Measurements from ENCODE around the gene GALM.
"Not testable (repeated sequence)": the region's sequence is repeated elsewhere in the genome, so short reads cannot be mapped to it uniquely, and the experiment has no call there.

Gene GALM

DNA sequence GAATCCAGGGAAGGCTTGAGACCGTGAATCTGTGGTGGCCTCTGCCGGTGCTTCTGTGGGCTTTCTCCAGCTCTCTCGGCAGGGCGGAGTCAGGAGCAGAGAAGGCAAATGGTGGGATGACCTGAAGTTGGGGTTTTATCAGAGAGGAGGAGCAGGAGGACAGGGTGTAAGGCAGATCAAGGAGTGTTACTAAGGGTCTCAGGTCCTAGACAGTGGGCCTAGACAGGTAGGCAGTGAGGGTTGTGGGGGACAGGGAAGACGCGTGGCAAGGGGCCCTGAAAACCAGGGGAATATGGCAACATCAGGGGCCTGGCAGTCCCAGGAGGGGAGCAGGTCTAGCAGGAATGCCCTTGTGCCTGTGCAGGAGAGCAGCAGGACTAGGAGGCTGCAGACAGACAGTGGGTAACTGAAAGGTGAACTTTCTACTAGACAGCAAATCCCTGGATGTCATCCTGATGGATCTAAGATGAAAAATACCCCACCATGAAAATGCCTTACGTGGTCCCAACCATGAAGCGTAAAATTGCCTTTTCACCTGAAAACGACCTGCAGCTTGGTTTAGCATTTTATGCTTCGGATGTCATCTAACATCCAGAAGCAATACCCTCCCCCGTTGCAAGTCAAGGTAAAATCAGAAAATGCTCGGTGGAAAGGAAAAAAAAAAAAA lies 43.1 kb downstream of the GALM start:
- CTCF ChIA-PET, result no interaction called here
- DNase-seq (ENCODE audit: low spot score), result no peak
- TF ChIP-seq, protein P1, sequence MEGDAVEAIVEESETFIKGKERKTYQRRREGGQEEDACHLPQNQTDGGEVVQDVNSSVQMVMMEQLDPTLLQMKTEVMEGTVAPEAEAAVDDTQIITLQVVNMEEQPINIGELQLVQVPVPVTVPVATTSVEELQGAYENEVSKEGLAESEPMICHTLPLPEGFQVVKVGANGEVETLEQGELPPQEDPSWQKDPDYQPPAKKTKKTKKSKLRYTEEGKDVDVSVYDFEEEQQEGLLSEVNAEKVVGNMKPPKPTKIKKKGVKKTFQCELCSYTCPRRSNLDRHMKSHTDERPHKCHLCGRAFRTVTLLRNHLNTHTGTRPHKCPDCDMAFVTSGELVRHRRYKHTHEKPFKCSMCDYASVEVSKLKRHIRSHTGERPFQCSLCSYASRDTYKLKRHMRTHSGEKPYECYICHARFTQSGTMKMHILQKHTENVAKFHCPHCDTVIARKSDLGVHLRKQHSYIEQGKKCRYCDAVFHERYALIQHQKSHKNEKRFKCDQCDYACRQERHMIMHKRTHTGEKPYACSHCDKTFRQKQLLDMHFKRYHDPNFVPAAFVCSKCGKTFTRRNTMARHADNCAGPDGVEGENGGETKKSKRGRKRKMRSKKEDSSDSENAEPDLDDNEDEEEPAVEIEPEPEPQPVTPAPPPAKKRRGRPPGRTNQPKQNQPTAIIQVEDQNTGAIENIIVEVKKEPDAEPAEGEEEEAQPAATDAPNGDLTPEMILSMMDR (conservative IDR thresholded peaks at IDR 0.05; ENCODE audit: low read depth), result no peak
- H3K27ac ChIP-seq, result no peak overlapping the region
- POLR2A ChIA-PET (ENCODE audit: low non-redundant PET), result no interaction called here

DNA sequence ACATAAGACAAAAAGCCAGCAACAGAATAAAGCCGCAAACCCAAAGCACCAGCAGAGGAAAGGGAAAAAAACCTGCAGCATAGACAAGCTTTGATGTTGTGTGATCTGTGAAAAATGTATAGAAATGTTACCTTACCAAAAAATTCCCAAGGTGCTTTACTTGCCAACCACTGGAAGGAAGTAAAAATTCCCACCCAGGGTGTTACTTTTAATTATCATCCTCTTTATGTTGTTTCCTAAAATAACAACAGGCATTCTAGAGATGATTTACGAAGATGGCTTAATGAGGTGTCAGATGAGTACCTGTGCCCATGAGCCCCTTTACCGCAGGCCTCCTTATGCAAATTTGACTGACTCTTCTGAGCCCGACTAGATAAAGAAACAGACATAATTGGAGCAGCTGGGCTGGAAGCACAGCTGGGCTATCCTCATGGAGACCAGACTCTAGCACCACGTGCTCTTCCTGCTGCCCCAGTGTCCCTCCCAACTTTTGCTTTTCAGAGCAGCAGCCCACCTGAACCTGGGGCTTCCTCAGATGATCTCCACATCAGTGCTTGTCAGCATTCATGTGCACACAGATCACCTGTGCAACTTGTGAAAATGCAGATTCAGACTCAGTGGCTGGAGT lies 43.8 kb downstream of the GALM start:
- DNase-seq (ENCODE audit: low spot score), result no peak
- no peak overlapping the region for H3K27ac ChIP-seq
- TF ChIP-seq, protein P1 (conservative IDR thresholded peaks at IDR 0.05; ENCODE audit: low read depth), result no peak
- CTCF ChIA-PET, result no interaction called here
- POLR2A ChIA-PET (ENCODE audit: low non-redundant PET), result no interaction called here

DNA sequence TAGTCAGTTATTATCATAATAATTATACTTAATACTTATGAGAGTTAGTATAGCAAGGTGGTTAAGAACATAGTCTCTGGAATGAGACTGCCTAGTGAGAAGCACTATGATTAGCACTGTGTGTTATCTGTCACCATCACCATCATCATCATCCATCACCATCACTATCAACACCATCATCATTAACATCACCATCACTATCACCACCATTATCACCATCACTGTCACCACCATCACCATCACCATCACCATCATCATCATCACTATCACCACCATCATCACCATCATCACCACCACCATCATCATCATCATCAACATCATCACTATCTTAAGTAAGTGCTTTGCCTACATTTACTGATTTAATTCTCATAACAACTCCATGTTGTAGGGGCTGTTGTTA lies 45.6 kb downstream of the GALM start:
- no peak overlapping the region for H3K27ac ChIP-seq
- ChIA-PET POLR2A (ENCODE audit: low non-redundant PET) (no interaction called here), CTCF (no interaction called here)
- DNase-seq (ENCODE audit: low spot score), result no peak
- TF ChIP-seq, protein P1 (conservative IDR thresholded peaks at IDR 0.05; ENCODE audit: low read depth), result no peak

DNA sequence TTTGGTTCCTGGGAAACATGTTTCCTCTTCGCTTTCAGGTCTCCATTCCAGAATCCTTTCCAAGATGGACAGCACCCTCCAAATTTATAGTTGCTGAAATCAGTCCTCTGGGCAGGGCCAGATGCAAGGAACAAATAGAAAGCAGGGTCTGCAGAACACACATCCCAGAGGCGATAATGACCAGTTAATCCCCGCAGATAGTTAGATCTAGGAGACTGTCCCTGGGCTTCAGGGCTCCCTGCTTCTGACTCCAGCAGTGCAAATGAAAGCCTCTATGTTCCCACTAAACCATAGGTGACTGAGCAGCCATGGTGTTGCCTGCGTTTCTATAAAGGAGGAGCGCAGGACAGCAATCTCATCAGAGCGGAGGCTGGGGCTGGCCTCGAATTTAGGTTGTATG lies 46.5 kb downstream of the GALM start:
- ChIA-PET POLR2A (ENCODE audit: low non-redundant PET) (no interaction called here), CTCF (no interaction called here)
- no peak for DNase-seq (ENCODE audit: low spot score)
- H3K27ac ChIP-seq, result no peak overlapping the region
- TF ChIP-seq, protein P1 (conservative IDR thresholded peaks at IDR 0.05; ENCODE audit: low read depth), result no peak

DNA sequence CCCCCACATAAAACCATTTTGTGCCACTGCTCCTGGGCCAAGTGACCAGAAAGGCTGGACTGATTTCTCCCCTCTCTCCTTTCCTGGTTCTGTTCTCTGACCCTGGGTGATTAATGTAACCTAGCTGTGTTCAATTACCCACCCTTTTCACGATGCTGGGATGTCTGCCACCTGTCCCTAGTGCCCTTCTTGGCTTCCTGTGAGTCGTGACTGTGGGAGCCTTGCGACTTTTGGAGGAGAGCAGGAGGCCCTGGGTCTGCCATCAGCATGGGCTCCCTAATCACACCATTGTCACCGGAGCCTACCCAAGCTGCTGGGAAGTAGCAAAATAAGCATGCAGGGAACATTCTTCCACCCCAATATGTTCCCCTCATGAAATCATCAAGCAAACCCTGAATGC lies 47.0 kb downstream of the GALM start:
- no peak for DNase-seq (ENCODE audit: low spot score)
- CTCF ChIA-PET, result no interaction called here
- no peak overlapping the region for H3K27ac ChIP-seq
- POLR2A ChIA-PET (ENCODE audit: low non-redundant PET), result no interaction called here
- TF ChIP-seq, protein P1 (conservative IDR thresholded peaks at IDR 0.05; ENCODE audit: low read depth), result no peak

DNA sequence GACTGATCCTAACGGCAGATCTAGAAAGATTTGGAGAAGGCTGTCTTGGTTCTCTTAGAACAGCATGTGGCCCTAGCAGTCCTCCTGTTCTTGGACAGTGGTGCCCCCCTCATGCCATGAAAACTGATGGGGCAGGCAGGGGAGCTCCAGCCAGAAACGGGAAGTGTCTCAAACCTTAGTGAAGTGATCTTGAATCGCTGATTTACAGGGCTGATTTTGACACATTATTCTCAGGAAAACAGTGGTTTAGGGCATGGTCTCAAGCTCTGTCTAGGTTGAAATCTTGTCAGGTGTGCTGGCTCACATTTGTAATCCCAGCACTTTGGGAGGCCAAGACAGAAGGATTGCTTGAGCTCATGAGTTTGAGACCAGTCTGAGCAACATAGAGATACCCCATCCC lies 47.4 kb downstream of the GALM start:
- POLR2A ChIA-PET (ENCODE audit: low non-redundant PET), result no interaction called here
- DNase-seq (ENCODE audit: low spot score), result no peak
- TF ChIP-seq, protein P1 (conservative IDR thresholded peaks at IDR 0.05; ENCODE audit: low read depth), result no peak
- CTCF ChIA-PET, result interaction anchor here (0.7 kb wide), 1 partner anchor 26 kb away, joined by 3 read pairs; no protein-coding TSS in a partner anchor
- no peak overlapping the region for H3K27ac ChIP-seq

DNA sequence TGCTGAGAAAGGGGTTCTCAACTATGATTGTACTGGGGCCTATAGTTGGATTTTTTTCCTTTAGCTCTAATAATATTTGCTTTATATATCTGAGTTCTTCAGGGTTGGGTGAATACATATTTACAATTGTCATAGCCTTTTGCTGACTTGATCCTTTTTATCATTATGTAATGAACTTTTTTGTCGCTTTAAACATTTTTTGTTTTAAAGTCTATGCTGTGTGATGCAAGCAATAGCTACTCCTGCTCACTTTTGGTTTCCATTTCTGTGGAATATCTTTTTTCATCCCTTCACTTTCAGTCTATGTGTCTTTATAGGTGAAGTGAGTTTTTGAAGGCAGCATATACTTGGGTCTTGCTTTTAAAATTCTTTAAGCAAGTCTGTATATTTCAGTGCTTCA lies 49.0 kb downstream of the GALM start:
- POLR2A ChIA-PET (ENCODE audit: low non-redundant PET); DNase-seq (ENCODE audit: low spot score); H3K27ac ChIP-seq: not testable (repeated sequence)
- CTCF ChIA-PET, result interaction anchor here (0.6 kb wide), 1 partner anchor 74 kb away, joined by 6 read pairs; no protein-coding TSS in a partner anchor
